Astrocyte (in vitro differentiated cells and primary cell): Measurements from ENCODE around the gene CYP8B1.

Experiments
- CTCF ChIP-seq: IDR thresholded peaks from 2 replicates; pipeline ENCODE4 v1.5.1; 2011; ENCODE audit warnings: low read depth, mild to moderate bottlenecking, inconsistent platforms, low read length, moderate library complexity; ENCODE audit not compliant: insufficient read depth
- EZH2 ChIP-seq: IDR thresholded peaks from 2 replicates; pipeline ENCODE4 v1.6.1; 2012; ENCODE audit warnings: mild to moderate bottlenecking, low read length, inconsistent platforms; ENCODE audit not compliant: insufficient read depth

DNA sequence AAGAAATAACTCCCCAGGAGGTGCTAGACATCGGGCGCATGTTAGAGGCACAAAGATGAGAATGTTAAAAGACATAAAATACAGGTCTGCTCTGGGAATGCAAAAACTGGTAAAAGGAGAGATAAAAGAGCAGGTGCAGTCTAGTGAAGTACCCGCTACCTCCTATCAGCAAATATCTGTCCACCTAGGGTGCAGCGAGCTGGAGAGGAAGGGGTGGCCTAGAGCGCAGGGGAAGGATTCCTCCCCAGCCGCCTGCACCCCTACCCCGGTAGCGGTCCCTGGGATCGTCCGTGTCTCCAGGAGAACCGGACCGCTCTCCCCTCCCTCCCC lies 30.0 kb upstream of the CYP8B1 start:
- TF ChIP-seq CTCF (no peak), EZH2 (no peak)
